A673 (cell line): ENCODE results near the gene DDA1. TPM values are rescaled to one million over a fixed set of nuclear protein-coding genes. Genes with fewer than 3 reads are reported as not detected.
A peak's percentile ranks its signal among the peaks of the same experiment; 100 is the strongest.

ENCODE experiments used
- BruUV-seq: library from RNA; stranded (reverse); fragments of 400-500 nt; replicated peaks from 2 replicates; lab custom pipeline; 2021; lab: Mats Ljungman, UMichigan
- CTCF ChIA-PET: fragments of 300-600 bp; sonication (Branson Sonifier 250); formaldehyde crosslinking; loops from one replicate; lab custom pipeline; 2022; ENCODE audit warnings: antibody characterized with exemption; lab: Charles Lee
- POLR2A ChIA-PET: fragments of 300-600 bp; sonication (Branson Sonifier 250); formaldehyde crosslinking; loops from one replicate; lab custom pipeline; 2022; ENCODE audit warnings: antibody characterized with exemption; ENCODE audit not compliant: low non-redundant PET; lab: Charles Lee
- DNase-seq: peaks from one replicate; pipeline ENCODE4 v3.0.0-alpha.2; 2015; ENCODE audit warnings: low spot score
- H3K27ac ChIP-seq: fragments of 200-600 bp; sonication (generic); 2 replicates; pipeline ENCODE4 v1.5.1; 2016; ENCODE audit warnings: mixed run types, low read depth, mild to moderate bottlenecking, mixed read lengths, antibody characterized with exemption, low read length; ENCODE audit not compliant: poor library complexity, severe bottlenecking
- H3K27me3 ChIP-seq: fragments of 200-600 bp; sonication (generic); replicated peaks from 2 replicates; pipeline ENCODE4 v1.6.1; 2017; ENCODE audit warnings: mixed run types, low read depth, mild to moderate bottlenecking, mixed read lengths, antibody characterized with exemption, low read length; ENCODE audit not compliant: insufficient read depth, poor library complexity
- H3K36me3 ChIP-seq: fragments of 200-600 bp; sonication (generic); 2 replicates; pipeline ENCODE4 v1.6.1; 2016; ENCODE audit warnings: mixed run types, mild to moderate bottlenecking, mixed read lengths, antibody characterized with exemption, low read length; ENCODE audit not compliant: insufficient read depth, poor library complexity, severe bottlenecking
- H3K4me1 ChIP-seq: fragments of 200-600 bp; sonication (generic); 2 replicates; pipeline ENCODE4 v1.6.1; 2017; ENCODE audit warnings: mixed run types, mild to moderate bottlenecking, mixed read lengths, antibody characterized with exemption, low read length; ENCODE audit not compliant: insufficient read depth, poor library complexity, severe bottlenecking
- H3K4me3 ChIP-seq: fragments of 200-600 bp; sonication (generic); 2 replicates; pipeline ENCODE4 v1.5.1; 2016; ENCODE audit warnings: low read depth, mixed run types, mild to moderate bottlenecking, mixed read lengths, low read length; ENCODE audit not compliant: poor library complexity, severe bottlenecking
- H3K9me3 ChIP-seq: fragments of 200-600 bp; sonication (generic); 2 replicates; pipeline ENCODE4 v1.6.1; 2016; ENCODE audit warnings: mixed run types, low read depth, mild to moderate bottlenecking, mixed read lengths, antibody characterized with exemption, low read length; ENCODE audit not compliant: poor library complexity, severe bottlenecking
- EZH2 ChIP-seq: fragments of 200-600 bp; sonication (generic); IDR thresholded peaks from 2 replicates; pipeline ENCODE4 v1.6.1; 2017; ENCODE audit warnings: borderline replicate concordance, low read depth, mild to moderate bottlenecking, mixed read lengths, antibody characterized with exemption, low read length; ENCODE audit not compliant: poor library complexity, severe bottlenecking
- intact Hi-C: fragments of 100-400 bp; cut with micrococcal nuclease; formaldehyde crosslinking; loops from one replicate; pipeline ENCODE4 v1.10.0; 2022; ENCODE audit not compliant: unreplicated experiment
- total RNA-seq: library from RNA; stranded (reverse); gene quantifications from 2 replicates; pipeline ENCODE4 v1.2.3, GENCODE V29; 2021
- TF ChIP-seq, protein P1 (sequence below): fragments of 300-800, 200-600 bp; sonication (generic); conservative IDR thresholded peaks from 2 replicates; pipeline ENCODE4 v1.5.1; 2017; ENCODE audit warnings: low read depth, mild to moderate bottlenecking, antibody characterized with exemption, low read length, moderate library complexity, mixed read lengths

DDA1 gene
- total RNA-seq, 1 experiment from 2014 or later, result 68.5 TPM

DNA sequence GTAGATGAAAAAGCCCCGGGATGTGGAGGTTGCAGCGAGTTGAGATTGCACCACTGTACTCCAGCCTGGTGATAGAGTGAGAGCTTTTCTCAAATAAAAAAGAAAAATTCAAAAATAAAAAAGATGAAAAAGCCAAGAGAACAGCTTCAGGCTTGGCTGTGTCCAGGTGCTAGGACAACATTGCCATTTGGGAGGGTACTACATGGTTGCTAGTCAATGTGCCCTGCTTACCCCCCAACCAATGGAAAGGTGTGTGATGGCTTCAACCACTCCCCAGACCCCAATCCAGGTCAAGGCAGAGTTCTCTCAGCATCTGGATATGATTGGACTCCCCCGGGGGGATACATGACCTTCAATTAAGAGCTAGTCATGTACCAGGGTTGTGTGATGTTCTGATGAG lies 29.9 kb upstream of the DDA1 start:
- POLR2A ChIA-PET, result no interaction called here
- no TSS peak for BruUV-seq
- Histone ChIP-seq H3K27me3 (no peaks in the 10 kb centered on the region), H3K27ac (no peak overlapping the region), H3K4me3 (no peak overlapping the region), H3K9me3 (no peaks in the 10 kb centered on the region), H3K4me1 (peaks cover 4% of the 10 kb centered on the region), H3K36me3 (peaks cover 12% of the 10 kb centered on the region)
- TF ChIP-seq, protein P1, sequence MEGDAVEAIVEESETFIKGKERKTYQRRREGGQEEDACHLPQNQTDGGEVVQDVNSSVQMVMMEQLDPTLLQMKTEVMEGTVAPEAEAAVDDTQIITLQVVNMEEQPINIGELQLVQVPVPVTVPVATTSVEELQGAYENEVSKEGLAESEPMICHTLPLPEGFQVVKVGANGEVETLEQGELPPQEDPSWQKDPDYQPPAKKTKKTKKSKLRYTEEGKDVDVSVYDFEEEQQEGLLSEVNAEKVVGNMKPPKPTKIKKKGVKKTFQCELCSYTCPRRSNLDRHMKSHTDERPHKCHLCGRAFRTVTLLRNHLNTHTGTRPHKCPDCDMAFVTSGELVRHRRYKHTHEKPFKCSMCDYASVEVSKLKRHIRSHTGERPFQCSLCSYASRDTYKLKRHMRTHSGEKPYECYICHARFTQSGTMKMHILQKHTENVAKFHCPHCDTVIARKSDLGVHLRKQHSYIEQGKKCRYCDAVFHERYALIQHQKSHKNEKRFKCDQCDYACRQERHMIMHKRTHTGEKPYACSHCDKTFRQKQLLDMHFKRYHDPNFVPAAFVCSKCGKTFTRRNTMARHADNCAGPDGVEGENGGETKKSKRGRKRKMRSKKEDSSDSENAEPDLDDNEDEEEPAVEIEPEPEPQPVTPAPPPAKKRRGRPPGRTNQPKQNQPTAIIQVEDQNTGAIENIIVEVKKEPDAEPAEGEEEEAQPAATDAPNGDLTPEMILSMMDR, result no peak
- no peak for TF ChIP-seq EZH2
- DNase-seq, result no peak
- CTCF ChIA-PET, result interaction anchor here (0.5 kb wide), 1 partner anchor 13 kb away, joined by 3 read pairs; no protein-coding TSS in a partner anchor
- intact Hi-C loops, result no loop called here

DNA sequence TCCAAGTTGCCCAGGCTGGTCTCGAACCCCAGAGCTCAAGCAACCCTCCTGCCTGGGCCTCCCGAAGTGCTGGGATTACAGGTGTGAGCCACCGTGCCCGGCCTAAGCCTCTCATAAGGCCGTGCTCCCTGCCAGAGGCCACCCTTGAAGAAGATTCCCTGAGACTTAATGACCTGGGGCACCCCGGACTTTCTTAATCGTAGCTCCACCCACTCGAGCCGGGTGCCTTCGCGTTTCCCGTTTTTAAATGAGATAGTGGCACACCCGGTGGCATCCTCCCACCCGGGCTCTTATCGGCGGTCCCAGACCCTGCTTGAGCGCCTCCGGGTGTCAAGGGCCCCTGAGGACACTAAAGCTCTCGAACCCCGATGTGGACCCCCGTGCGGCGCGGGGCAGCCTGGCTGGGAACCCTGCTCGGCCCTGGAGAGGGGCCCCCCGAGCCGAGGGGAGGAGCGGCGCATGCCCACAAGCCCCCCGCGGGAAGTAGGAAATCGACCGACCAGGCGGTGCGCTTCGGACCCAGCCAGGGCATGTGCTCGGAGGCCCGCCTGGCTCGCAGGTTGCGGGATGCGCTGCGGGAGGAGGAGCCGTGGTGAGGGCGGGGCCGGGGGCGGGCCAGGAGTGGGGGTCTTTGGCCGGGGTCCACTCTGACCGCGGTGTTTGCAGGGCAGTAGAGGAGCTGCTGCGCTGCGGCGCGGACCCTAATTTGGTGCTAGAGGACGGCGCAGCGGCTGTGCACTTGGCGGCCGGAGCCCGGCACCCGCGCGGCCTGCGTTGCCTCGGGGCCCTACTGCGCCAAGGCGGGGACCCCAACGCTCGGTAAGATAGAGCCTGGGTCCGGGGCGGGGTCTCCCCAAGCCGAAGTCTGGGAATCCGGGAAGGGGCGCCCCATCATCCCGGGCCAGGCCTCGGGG lies 27.7 kb upstream of the DDA1 start, which contains the start of gene ANKLE1:
ANKLE1 (plus strand) TSS at position 511 of the 914 bp plus-strand sequence; CDS start at position 531, 20 bp downstream.
- intact Hi-C loops, result loop anchor here (2.0 to 10.0 kb wide), 3 partner anchors 77 to 507 kb away; no protein-coding TSS in a partner anchor
- Histone ChIP-seq H3K27me3 (no peaks in the 10 kb centered on the region), H3K4me1 (peaks cover 4% of the 10 kb centered on the region), H3K36me3 (peaks cover 4% of the 10 kb centered on the region), H3K4me3 (peak within 1 kb of the TSS; percentile 55), H3K9me3 (no peaks in the 10 kb centered on the region), H3K27ac (peak within 1 kb of the TSS; percentile 29)
- TF ChIP-seq, protein P1, result no peak
- no peak for TF ChIP-seq EZH2
- peak; percentile 73 for DNase-seq
- ChIA-PET CTCF (interaction anchor here (0.6 kb wide), 1 partner anchor 569 kb away, joined by 6 read pairs; no protein-coding TSS in a partner anchor), POLR2A (no interaction called here)
- no TSS peak for BruUV-seq

DNA sequence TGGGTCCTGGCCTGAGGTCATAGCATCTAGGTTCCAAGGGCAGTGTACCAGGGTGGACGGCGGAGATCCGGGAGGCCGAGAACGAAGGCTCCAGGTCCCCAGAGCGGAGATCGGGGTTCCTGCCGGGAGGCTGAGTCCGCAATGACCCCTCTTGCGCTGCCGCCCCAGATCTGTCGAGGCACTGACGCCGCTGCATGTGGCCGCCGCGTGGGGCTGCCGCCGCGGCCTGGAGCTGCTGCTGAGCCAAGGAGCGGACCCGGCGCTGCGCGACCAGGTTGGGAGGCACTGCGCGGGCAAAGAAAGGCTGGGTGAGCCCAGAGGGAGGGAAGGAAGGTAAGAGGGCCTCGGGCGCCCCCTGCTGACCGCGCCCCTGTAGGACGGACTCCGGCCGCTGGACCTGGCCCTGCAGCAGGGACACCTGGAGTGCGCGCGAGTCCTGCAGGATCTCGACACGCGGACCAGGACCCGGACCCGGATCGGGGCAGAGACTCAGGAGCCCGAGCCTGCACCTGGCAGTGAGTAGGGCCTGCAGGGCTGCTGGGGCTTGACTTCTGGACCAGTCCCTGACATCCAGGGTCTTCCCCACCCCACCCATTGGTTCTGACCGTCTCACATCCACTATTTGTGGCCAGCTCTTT lies 26.8 kb upstream of the DDA1 start:
- H3K4me1 ChIP-seq, result peaks cover 4% of the 10 kb centered on the region

More for the DNA sequence above, 26.8 kb upstream of the DDA1 start:
- Histone ChIP-seq H3K27ac (peak overlapping the region; percentile 29), H3K27me3 (no peaks in the 10 kb centered on the region), H3K4me3 (peak overlapping the region; percentile 55), H3K36me3 (no peaks in the 10 kb centered on the region), H3K9me3 (no peaks in the 10 kb centered on the region)
- POLR2A ChIA-PET, result no interaction called here
- CTCF ChIA-PET, result interaction anchor here (0.6 kb wide), 1 partner anchor 570 kb away, joined by 6 read pairs; no protein-coding TSS in a partner anchor
- DNase-seq, result peak; percentile 89
- BruUV-seq, result no TSS peak
- intact Hi-C loops, result loop anchor here (2.0 to 10.0 kb wide), 3 partner anchors 78 to 508 kb away; no protein-coding TSS in a partner anchor
- TF ChIP-seq, protein P1, result peak; percentile 93
- TF ChIP-seq EZH2, result no peak
